HAP-1 (cell line): ENCODE data around the gene SLC13A3.

Experiments
- DNase-seq, 2 experiments: peaks; one replicate each; pipeline ENCODE4 v3.0.0-alpha.2; 2016 to 2020; ENCODE audit warnings: low spot score in 2 of 2
- H3K27me3 ChIP-seq: fragments of 250-450 bp; sonication (Bioruptor Pico); 2 replicates; pipeline ENCODE4 v1.5.1; 2020; ENCODE audit warnings: low read depth, mild to moderate bottlenecking, moderate library complexity
- H3K36me3 ChIP-seq: fragments of 250-450 bp; sonication (Bioruptor Pico); replicated peaks from 2 replicates; pipeline ENCODE4 v1.5.1; 2020; ENCODE audit warnings: mild to moderate bottlenecking
- H3K4me1 ChIP-seq: fragments of 250-450 bp; sonication (Bioruptor Pico); 2 replicates; pipeline ENCODE4 v1.5.1; 2020; ENCODE audit warnings: mild to moderate bottlenecking
- H3K4me3 ChIP-seq: fragments of 250-450 bp; sonication (Bioruptor Pico); 2 replicates; pipeline ENCODE4 v1.5.1; 2020; ENCODE audit warnings: mild to moderate bottlenecking, moderate library complexity
- H3K9me3 ChIP-seq: fragments of 250-450 bp; sonication (Bioruptor Pico); 2 replicates; pipeline ENCODE4 v1.5.1; 2020; ENCODE audit warnings: mild to moderate bottlenecking, moderate library complexity
- in situ Hi-C: fragments of 300-500 bp; cut with MboI; formaldehyde crosslinking; loops from 3 replicates; pipeline ENCODE4 v1.14.3; 2020; ENCODE audit warnings: low sequenced_read_pairs, inconsistent platforms, mixed read lengths

The SLC13A3 gene

DNA sequence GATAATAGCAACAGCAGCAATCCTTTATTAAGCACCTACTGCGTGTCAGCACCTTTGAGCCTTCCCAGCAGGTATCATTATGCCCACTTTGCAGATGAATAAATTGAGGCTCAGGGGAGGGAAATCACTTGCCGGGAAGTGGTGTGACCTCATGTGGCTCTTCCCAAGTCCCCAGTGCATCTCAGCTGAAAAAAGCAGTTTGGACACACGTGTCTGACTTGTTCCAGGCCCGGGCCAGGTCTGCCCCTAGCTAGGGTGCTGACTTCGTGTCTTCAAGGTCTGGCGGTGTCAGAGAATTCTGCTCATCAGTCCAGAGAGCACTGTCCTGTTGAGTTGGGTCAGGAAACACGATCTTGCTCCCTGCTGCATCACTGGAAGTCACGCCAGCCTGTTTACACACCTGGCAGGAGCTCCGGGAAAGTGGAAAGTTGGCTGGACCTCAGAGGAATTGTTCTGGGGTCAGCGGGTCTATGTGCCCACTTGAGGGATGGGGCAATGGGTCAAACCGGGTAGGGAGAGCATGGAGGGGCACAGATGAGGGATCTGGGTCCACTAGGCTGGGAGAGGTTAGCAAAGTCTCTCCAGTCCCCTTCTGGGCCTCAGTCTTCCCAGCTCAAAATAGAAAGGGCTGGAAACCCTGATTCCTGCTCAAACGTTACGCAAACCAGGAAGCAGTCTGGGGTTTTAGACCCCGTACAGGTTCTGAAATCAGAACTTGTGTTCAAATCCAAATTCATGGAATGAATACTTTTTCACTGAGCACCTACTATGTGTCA lies 10.5 kb downstream of the SLC13A3 start:
- H3K36me3 ChIP-seq = no peaks in the 10 kb centered on the region
- no peaks in the 10 kb centered on the region for H3K4me1 ChIP-seq
- H3K4me3 ChIP-seq = no peak overlapping the region
- H3K9me3 ChIP-seq = no peaks in the 10 kb centered on the region
- no peaks in the 10 kb centered on the region; the same call in none of the 2 replicates for H3K27me3 ChIP-seq
- in situ Hi-C loops = no loop called here
- no peak for DNase-seq

DNA sequence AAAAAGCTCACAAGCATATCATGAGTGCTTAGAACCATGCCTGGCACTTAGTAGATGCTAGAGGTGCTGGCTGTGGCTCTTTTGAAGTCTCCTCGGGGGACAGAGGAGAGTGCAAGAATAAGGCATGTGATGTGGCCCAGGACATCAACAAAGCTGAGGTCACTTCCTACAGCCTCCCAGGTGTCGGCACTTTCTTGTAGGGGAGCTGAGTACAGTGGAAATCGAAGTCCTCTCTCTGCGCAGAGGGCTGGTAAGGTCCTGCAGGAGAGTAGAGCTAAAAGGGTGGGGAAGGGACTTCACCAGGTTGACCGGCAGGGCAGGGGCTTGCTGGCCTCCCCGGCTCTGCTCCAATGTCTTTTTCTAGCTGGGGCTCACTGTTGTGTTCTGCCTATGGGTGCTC lies 11.2 kb downstream of the SLC13A3 start:
- in situ Hi-C loops = no loop called here
- DNase-seq = no peak

GRCh38 chr20:46639587-46639986 lies 11.7 kb downstream of the SLC13A3 start:
- no peaks in the 10 kb centered on the region for H3K4me1 ChIP-seq
- in situ Hi-C loops = no loop called here
- no peak for DNase-seq
- H3K27me3 ChIP-seq = no peaks in the 10 kb centered on the region
- no peaks in the 10 kb centered on the region for H3K9me3 ChIP-seq
- no peaks in the 10 kb centered on the region for H3K36me3 ChIP-seq
- no peak overlapping the region for H3K4me3 ChIP-seq

More for the DNA sequence above, 11.2 kb downstream of the SLC13A3 start:
- no peak overlapping the region for H3K4me3 ChIP-seq
- H3K27me3 ChIP-seq = no peaks in the 10 kb centered on the region; the same call in 1 of the 2 replicates
- H3K9me3 ChIP-seq = no peaks in the 10 kb centered on the region
- H3K4me1 ChIP-seq = no peaks in the 10 kb centered on the region
- no peaks in the 10 kb centered on the region for H3K36me3 ChIP-seq

- no peak for DNase-seq
- Histone ChIP-seq H3K9me3 (no peaks in the 10 kb centered on the region), H3K4me3 (no peak overlapping the region), H3K27me3 (no peaks in the 10 kb centered on the region), H3K36me3 (no peaks in the 10 kb centered on the region), H3K4me1 (no peaks in the 10 kb centered on the region)
- in situ Hi-C loops = no loop called here
These were observed 12.4 kb downstream of the SLC13A3 start for GRCh38 chr20:46638898-46639274.

- Histone ChIP-seq H3K36me3 (no peaks in the 10 kb centered on the region), H3K4me1 (no peaks in the 10 kb centered on the region), H3K27me3 (no peaks in the 10 kb centered on the region), H3K4me3 (no peak overlapping the region), H3K9me3 (no peaks in the 10 kb centered on the region)
- in situ Hi-C loops = no loop called here
- DNase-seq = no peak
These were observed 12.9 kb downstream of the SLC13A3 start for GRCh38 chr20:46638134-46638897.

DNA sequence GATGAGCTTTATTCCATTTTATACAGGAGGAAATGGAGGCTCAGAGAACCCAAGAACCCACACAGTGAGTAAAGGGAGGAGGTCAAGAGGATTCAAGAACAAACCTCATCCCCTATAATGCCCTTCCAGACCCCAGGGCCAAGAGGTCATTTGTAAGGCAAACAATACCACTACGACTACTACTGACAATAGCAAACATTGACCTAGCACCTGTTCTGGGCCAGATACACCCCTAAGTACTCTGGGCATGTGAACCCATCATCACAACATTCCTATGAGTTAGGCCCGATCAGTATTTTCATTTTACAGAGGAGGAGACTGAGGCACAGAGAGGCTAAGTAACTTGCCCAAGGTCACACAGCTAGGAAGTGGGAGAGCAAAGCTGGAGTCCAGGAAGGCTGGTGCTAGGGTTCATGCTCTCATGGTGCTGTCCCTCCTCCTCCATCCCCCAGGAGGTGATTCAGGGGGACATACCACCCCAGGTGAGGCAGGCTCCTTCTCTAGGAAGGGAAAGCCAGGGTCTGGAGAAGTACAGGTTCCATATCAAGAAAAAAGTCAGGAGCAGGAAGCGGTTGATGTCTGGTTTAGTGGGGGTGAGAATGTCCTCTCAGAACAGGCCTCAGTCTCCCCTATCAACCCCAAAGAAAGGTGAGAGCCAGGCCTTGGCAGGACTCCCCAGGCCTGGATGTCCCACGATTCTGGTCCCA lies 13.7 kb downstream of the SLC13A3 start:
- Histone ChIP-seq H3K27me3 (no peaks in the 10 kb centered on the region), H3K9me3 (no peaks in the 10 kb centered on the region), H3K36me3 (no peaks in the 10 kb centered on the region), H3K4me1 (no peaks in the 10 kb centered on the region), H3K4me3 (no peak overlapping the region)
- in situ Hi-C loops = no loop called here
- DNase-seq = no peak

DNA sequence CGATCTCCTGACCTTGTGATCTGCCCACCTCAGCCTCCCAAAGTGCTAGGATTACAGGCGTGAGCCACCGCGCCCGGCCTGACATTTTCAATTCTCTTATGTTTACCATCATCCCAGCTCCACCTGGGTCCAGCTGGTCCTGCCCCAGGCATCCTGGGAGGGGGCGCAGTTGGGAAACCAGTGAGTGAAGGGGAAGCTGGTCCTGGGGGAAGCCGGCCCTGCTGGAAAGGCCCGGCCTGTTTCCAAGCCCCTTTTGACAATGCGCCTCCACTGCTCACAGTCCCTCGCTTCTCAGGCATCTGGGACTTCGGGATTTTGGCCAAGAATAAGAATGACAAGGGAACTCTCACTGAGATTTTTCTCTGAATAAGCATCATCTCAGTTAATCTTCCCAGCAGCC lies 14.2 kb downstream of the SLC13A3 start:
- Histone ChIP-seq H3K4me3 (no peak overlapping the region), H3K9me3 (no peaks in the 10 kb centered on the region), H3K4me1 (no peaks in the 10 kb centered on the region), H3K27me3 (no peaks in the 10 kb centered on the region), H3K36me3 (no peaks in the 10 kb centered on the region)
- no peak for DNase-seq
- in situ Hi-C loops = no loop called here

- Histone ChIP-seq H3K36me3 (no peaks in the 10 kb centered on the region), H3K4me1 (no peaks in the 10 kb centered on the region), H3K27me3 (no peaks in the 10 kb centered on the region), H3K4me3 (no peak overlapping the region), H3K9me3 (no peaks in the 10 kb centered on the region)
- in situ Hi-C loops = no loop called here
- no peak for DNase-seq
These were observed 14.7 kb downstream of the SLC13A3 start for GRCh38 chr20:46636514-46636913.

DNA sequence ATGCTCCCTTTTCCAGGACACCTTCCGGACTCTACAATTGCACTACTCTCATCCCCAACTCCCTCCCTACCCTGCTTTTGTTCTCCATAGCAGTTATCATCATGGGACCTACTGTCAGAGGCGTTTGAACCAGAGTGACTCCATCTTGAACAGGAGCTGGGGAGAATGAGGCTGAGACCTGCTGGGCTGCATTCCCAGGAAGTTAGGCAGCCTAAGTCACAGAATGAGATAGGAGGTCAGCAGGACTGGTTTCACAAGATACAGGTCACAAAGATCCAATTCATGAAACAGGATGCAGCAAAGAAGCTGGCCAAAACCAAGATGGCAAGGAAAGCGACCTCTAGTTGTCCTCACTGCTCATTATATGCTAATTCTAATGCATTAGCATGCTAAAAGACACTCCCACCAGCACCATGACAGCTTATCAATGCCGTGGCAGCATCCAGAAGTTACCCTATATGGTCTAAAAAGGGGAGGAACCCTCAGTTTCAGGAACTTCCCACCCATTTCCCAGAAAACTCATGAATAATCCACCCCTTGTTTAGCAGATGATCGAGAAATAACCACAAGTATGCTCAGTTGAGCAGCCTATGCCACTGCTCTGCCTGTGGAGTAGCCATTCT lies 15.6 kb downstream of the SLC13A3 start:
- in situ Hi-C loops = no loop called here
- no peak overlapping the region for H3K4me3 ChIP-seq
- DNase-seq = no peak
- no peaks in the 10 kb centered on the region for H3K36me3 ChIP-seq
- no peaks in the 10 kb centered on the region for H3K9me3 ChIP-seq
- H3K4me1 ChIP-seq = no peaks in the 10 kb centered on the region
- no peaks in the 10 kb centered on the region for H3K27me3 ChIP-seq

GRCh38 chr20:46634528-46634927 lies 16.7 kb downstream of the SLC13A3 start:
- H3K4me3 ChIP-seq = no peak overlapping the region
- H3K4me1 ChIP-seq = no peaks in the 10 kb centered on the region
- in situ Hi-C loops = no loop called here
- DNase-seq = no peak
- no peaks in the 10 kb centered on the region for H3K27me3 ChIP-seq
- no peaks in the 10 kb centered on the region for H3K36me3 ChIP-seq
- no peaks in the 10 kb centered on the region for H3K9me3 ChIP-seq

DNA sequence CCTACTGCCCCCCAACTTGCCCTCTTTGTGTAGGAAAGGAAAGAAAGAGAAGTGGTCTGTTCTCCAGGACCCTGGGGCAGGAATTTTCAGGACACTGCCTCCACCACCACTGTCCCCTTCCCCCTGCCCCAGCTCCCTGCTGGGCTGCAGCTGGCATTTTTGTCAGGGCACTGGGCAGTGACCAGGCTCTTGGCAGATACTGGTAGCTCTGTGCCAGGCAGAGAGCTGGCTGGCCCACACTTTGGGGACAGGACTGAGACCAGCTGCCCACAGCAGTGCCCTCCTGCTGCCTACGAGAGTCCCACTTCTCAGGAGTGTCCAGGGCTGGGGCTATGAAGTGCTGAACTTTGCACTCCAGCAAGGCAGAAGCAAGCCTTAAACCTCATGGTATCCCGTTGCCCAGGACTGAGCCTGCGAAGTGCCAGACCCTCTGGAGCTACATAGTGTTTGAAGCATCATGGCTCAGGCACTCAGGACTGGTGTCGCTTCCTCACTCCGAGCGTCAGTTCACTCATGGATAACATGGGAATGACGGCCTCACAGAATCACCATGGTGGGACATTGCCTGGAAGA lies 19.3 kb downstream of the SLC13A3 start:
- Histone ChIP-seq H3K9me3 (no peaks in the 10 kb centered on the region), H3K36me3 (no peaks in the 10 kb centered on the region), H3K4me3 (no peak overlapping the region), H3K27me3 (no peaks in the 10 kb centered on the region), H3K4me1 (no peaks in the 10 kb centered on the region)
- DNase-seq = no peak
- in situ Hi-C loops = no loop called here

DNA sequence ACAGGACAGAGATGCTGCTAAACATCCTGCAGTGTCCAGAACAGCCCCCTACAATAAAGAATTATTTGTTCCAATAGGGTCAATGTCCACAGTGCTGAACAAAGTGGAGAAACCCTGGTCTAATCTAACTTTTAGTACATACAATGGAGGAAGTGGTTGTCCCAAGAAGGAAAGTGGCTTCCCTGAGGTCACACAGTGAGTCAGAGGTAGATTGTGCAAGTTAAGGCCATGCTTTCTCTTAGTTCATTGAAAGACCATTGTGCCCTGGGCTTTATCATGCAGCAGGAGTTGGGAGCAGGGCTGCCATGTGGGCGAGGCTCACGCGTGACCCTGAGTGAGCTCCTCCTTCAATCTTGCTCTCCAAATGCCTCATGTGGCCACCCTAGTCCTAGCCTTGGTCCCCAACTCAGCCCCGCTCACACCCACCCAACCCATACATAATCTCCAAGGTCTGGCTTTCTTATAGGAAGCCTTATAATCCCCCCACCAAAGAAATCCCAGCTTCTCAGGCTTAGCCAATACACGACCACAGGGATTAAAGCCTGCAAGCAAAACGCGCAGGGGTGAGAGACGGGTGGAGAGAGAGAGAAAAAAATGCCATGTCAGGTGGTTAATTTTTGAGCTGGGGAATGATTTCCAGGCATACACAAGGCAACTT lies 19.9 kb downstream of the SLC13A3 start:
- no peaks in the 10 kb centered on the region for H3K9me3 ChIP-seq
- no peak overlapping the region for H3K4me3 ChIP-seq
- no peaks in the 10 kb centered on the region for H3K27me3 ChIP-seq
- no peaks in the 10 kb centered on the region for H3K4me1 ChIP-seq
- no peak for DNase-seq
- in situ Hi-C loops = no loop called here
- no peaks in the 10 kb centered on the region for H3K36me3 ChIP-seq

GRCh38 chr20:46630306-46630705 lies 21.0 kb downstream of the SLC13A3 start:
- H3K36me3 ChIP-seq = no peaks in the 10 kb centered on the region

More at GRCh38 chr20:46630306-46630705, 21.0 kb downstream of the SLC13A3 start:
- Histone ChIP-seq H3K4me1 (no peaks in the 10 kb centered on the region), H3K4me3 (no peak overlapping the region), H3K27me3 (no peaks in the 10 kb centered on the region), H3K9me3 (no peaks in the 10 kb centered on the region)
- in situ Hi-C loops = no loop called here
- DNase-seq = no peak
